Measurements from ENCODE around the gene SH3PXD2A. TPM values are rescaled to one million over a fixed set of nuclear protein-coding genes. Genes with fewer than 3 reads are reported as not detected.

The SH3PXD2A gene
- total and polyA plus RNA-seq, 10 of the 15 experiments (the other 5 are each of a cell fraction or from before 2014, with no cell fraction given) = 0.63 to 14.0 (median 4.4) TPM

- no peak overlapping the region for H3K4me3 ChIP-seq
- intact Hi-C loops (cut with micrococcal nuclease; ENCODE audit: unreplicated experiment) = loop anchor here (1.0 to 5.0 kb wide), 3 partner anchors 146 to 494 kb away; no protein-coding TSS in a partner anchor
- H3K4me1 ChIP-seq (ENCODE audit: control insufficient read depth, insufficient read depth, low read length) = no peaks in the 10 kb centered on the region
- H3K27ac ChIP-seq (ENCODE audit: control insufficient read depth, insufficient read depth) = no peak overlapping the region
- no TSS peak for BruUV-seq (replicated peaks)
- no peak for DNase-seq (ENCODE audit: low read depth, low spot score)
- no peaks in the 10 kb centered on the region for H3K79me2 ChIP-seq (ENCODE audit: control insufficient read depth, insufficient read depth, low read length)
- no peak overlapping the region for H3K4me2 ChIP-seq (ENCODE audit: control insufficient read depth, insufficient read depth)
- no peak overlapping the region for H3K9ac ChIP-seq (ENCODE audit: control insufficient read depth, insufficient read depth, low read length)
- ChIA-PET SMC1A (ENCODE audit: uncharacterized antibody, unreplicated experiment) (interaction anchor here (1.0 to 6.7 kb wide), 6 partner anchors 12 to 156 kb away, joined by 3 to 50 read pairs (median 8); no protein-coding TSS in a partner anchor), POLR2A (no interaction called here), CTCF (interaction anchor here (0.8 to 6.9 kb wide), 16 partner anchors 10 to 177 kb away, joined by 3 to 120 read pairs (median 5); no protein-coding TSS in a partner anchor), RAD21 (ENCODE audit: unreplicated experiment) (interaction anchor here (1.0 to 4.1 kb wide), 6 partner anchors 59 to 172 kb away, joined by 4 to 45 read pairs (median 12); no protein-coding TSS in a partner anchor)
- FAIRE-seq = no peak
- in situ Hi-C loops (cut with MboI) = loop anchor here (5.0 to 10.0 kb wide), 2 partner anchors 149 to 491 kb away; no protein-coding TSS in a partner anchor
- TF ChIP-seq MYB (IDR thresholded peaks at IDR 0.05; ENCODE audit: borderline replicate concordance, low read depth, low read length) = no peak
- ATAC-seq = no peak
- H3K9me3 ChIP-seq (replicated peaks; ENCODE audit: control insufficient read depth, insufficient read depth, low read length) = no peaks in the 10 kb centered on the region
- H2AFZ ChIP-seq (ENCODE audit: control insufficient read depth, low read depth, low read length) = no peak overlapping the region
- H3K27me3 ChIP-seq (replicated peaks in 1 of 2; ENCODE audit: control insufficient read depth in 2 of 2, insufficient read depth in 2 of 2, low read length in 1 of 2) = no peaks in the 10 kb centered on the region
- H3K36me3 ChIP-seq (ENCODE audit: control insufficient read depth in 2 of 2, insufficient read depth in 2 of 2, low read length in 1 of 2) = no peaks in the 10 kb centered on the region
- no peaks in the 10 kb centered on the region; the same call in 1 of the 2 replicates for H4K20me1 ChIP-seq (ENCODE audit: control insufficient read depth, insufficient read depth)
- WGBS (ENCODE audit: insufficient coverage, insufficient replicate concordance, low lambda C conversion rate, missing lambda C conversion rate) = 37% methylated on average over 4 of the region's 4 CpGs
Observed at GRCh38 chr10:103713676-103714075, 141.7 kb downstream of the SH3PXD2A start.

- DNase-seq (ENCODE audit: low read depth, low spot score) (no peak), FAIRE-seq (peak; percentile 99), ATAC-seq (peak; percentile 94)
- CTCF ChIA-PET = interaction anchor here (0.6 to 6.9 kb wide), 46 partner anchors 9 to 561 kb away, joined by 3 to 120 read pairs (median 5); partner anchors contain the start of gene SFR1
- H3K79me2 ChIP-seq (ENCODE audit: control insufficient read depth, insufficient read depth, low read length) = no peaks in the 10 kb centered on the region
- POLR2A ChIA-PET = no interaction called here
- no peaks in the 10 kb centered on the region for H3K27me3 ChIP-seq (replicated peaks in 1 of 2; ENCODE audit: control insufficient read depth in 2 of 2, insufficient read depth in 2 of 2, low read length in 1 of 2)
- H3K9me3 ChIP-seq (replicated peaks; ENCODE audit: control insufficient read depth, insufficient read depth, low read length) = no peaks in the 10 kb centered on the region
- no peaks in the 10 kb centered on the region for H3K36me3 ChIP-seq (ENCODE audit: control insufficient read depth in 2 of 2, insufficient read depth in 2 of 2, low read length in 1 of 2)
- TF ChIP-seq CTCF (IDR thresholded peaks at IDR 0.05 in 2 of 3, conservative IDR thresholded peaks at IDR 0.05 in 1 of 3; ENCODE audit: control insufficient read depth in 2 of 3, extremely low read depth in 1 of 3, insufficient read depth in 1 of 3, low read depth in 3 of 3, low read length in 3 of 3) = peak; percentile 79 to 92 (median 86)
- TF ChIP-seq YY1 (IDR thresholded peaks at IDR 0.05; ENCODE audit: low read depth, low read length) = 0 out of 2 replicates have a peak, but pooled peaks have one; percentile 46
- TF ChIP-seq PKNOX1 (IDR thresholded peaks at IDR 0.05) = peak; percentile 72
- TF ChIP-seq RAD21 (IDR thresholded peaks at IDR 0.05; ENCODE audit: insufficient read depth, low read depth, low read length) = peak; percentile 94
- no peak for TF ChIP-seq ZNF622 (IDR thresholded peaks at IDR 0.05)
- peak; percentile 88 for TF ChIP-seq SMC3 (IDR thresholded peaks at IDR 0.05; ENCODE audit: borderline replicate concordance, low read length)
- 15% methylated on average over 8 of the region's 8 CpGs for whole genome bisulfite sequencing (ENCODE audit: insufficient coverage, insufficient replicate concordance, low lambda C conversion rate, missing lambda C conversion rate)
- no peak overlapping the region for H3K9ac ChIP-seq (ENCODE audit: control insufficient read depth, insufficient read depth, low read length)
- intact Hi-C loops (cut with micrococcal nuclease; ENCODE audit: unreplicated experiment) (loop anchor here (1.0 to 5.0 kb wide), 3 partner anchors 146 to 494 kb away; no protein-coding TSS in a partner anchor), in situ Hi-C loops (cut with MboI) (loop anchor here (5.0 to 10.0 kb wide), 2 partner anchors 149 to 492 kb away; no protein-coding TSS in a partner anchor)
- H3K27ac ChIP-seq (ENCODE audit: control insufficient read depth, insufficient read depth) = no peak overlapping the region
- H3K4me2 ChIP-seq (ENCODE audit: control insufficient read depth, insufficient read depth) = no peak overlapping the region
- no peaks in the 10 kb centered on the region; the same call in 1 of the 2 replicates for H4K20me1 ChIP-seq (ENCODE audit: control insufficient read depth, insufficient read depth)
- no peak overlapping the region for H3K4me3 ChIP-seq
- SMC1A ChIA-PET (ENCODE audit: uncharacterized antibody, unreplicated experiment) = interaction anchor here (0.6 to 6.7 kb wide), 27 partner anchors 11 to 175 kb away, joined by 3 to 50 read pairs (median 3); no protein-coding TSS in a partner anchor
- H3K4me1 ChIP-seq (ENCODE audit: control insufficient read depth, insufficient read depth, low read length) = no peaks in the 10 kb centered on the region
- RAD21 ChIA-PET (ENCODE audit: unreplicated experiment) = interaction anchor here (0.5 to 4.1 kb wide), 24 partner anchors 9 to 634 kb away, joined by 3 to 45 read pairs (median 5); no protein-coding TSS in a partner anchor
- H2AFZ ChIP-seq (ENCODE audit: control insufficient read depth, low read depth, low read length) = no peak overlapping the region
- no TSS peak for BruUV-seq (replicated peaks)
Observed at GRCh38 chr10:103712898-103713498, 142.4 kb downstream of the SH3PXD2A start.

All from GM12878 (cell line).